ENCODE results near the gene ENOX1.

Gene ENOX1

GRCh38 chr13:43782686-43783085 lies 4.1 kb downstream of the ENOX1 start:
- Histone ChIP-seq H2AFZ (ENCODE audit: low read depth, low read length) (no peak overlapping the region), H3K4me3 (ENCODE audit: low read length) (no peak overlapping the region), H3K36me3 (ENCODE audit: insufficient read depth, low read length) (no peaks in the 10 kb centered on the region), H3K27me3 (ENCODE audit: insufficient read depth, low read length) (no peaks in the 10 kb centered on the region), H3K4me1 (ENCODE audit: insufficient read depth, low read length) (peaks cover 28% of the 10 kb centered on the region), H3K9me3 (ENCODE audit: low read length) (no peaks in the 10 kb centered on the region)

GRCh38 chr13:43780666-43781065 lies 6.1 kb downstream of the ENOX1 start:
- H3K36me3 ChIP-seq (ENCODE audit: insufficient read depth, low read length), result no peaks in the 10 kb centered on the region
- H3K27me3 ChIP-seq (ENCODE audit: insufficient read depth, low read length), result no peaks in the 10 kb centered on the region
- peaks cover 31% of the 10 kb centered on the region for H3K4me1 ChIP-seq (ENCODE audit: insufficient read depth, low read length)
- H3K9me3 ChIP-seq (ENCODE audit: low read length), result no peaks in the 10 kb centered on the region
- no peak overlapping the region for H2AFZ ChIP-seq (ENCODE audit: low read depth, low read length)
- H3K4me3 ChIP-seq (ENCODE audit: low read length), result no peak overlapping the region

- Histone ChIP-seq H3K4me3 (ENCODE audit: low read length) (no peak overlapping the region), H3K4me1 (ENCODE audit: insufficient read depth, low read length) (peaks cover 10% of the 10 kb centered on the region), H3K36me3 (ENCODE audit: insufficient read depth, low read length) (no peaks in the 10 kb centered on the region), H3K9me3 (ENCODE audit: low read length) (no peaks in the 10 kb centered on the region), H3K27me3 (ENCODE audit: insufficient read depth, low read length) (no peaks in the 10 kb centered on the region), H2AFZ (ENCODE audit: low read depth, low read length) (no peak overlapping the region)
Observed at GRCh38 chr13:43776501-43777079, 10.2 kb downstream of the ENOX1 start.

- Histone ChIP-seq H3K4me3 (ENCODE audit: low read length) (no peak overlapping the region), H3K4me1 (ENCODE audit: insufficient read depth, low read length) (peaks cover 10% of the 10 kb centered on the region), H3K9me3 (ENCODE audit: low read length) (no peaks in the 10 kb centered on the region), H3K36me3 (ENCODE audit: insufficient read depth, low read length) (no peaks in the 10 kb centered on the region), H2AFZ (ENCODE audit: low read depth, low read length) (no peak overlapping the region), H3K27me3 (ENCODE audit: insufficient read depth, low read length) (no peaks in the 10 kb centered on the region)
Observed at GRCh38 chr13:43776006-43776405, 10.8 kb downstream of the ENOX1 start.

GRCh38 chr13:43773602-43774001 lies 13.2 kb downstream of the ENOX1 start:
- Histone ChIP-seq H3K4me1 (ENCODE audit: insufficient read depth, low read length) (peaks cover 10% of the 10 kb centered on the region), H3K4me3 (ENCODE audit: low read length) (no peak overlapping the region), H3K36me3 (ENCODE audit: insufficient read depth, low read length) (no peaks in the 10 kb centered on the region), H3K27me3 (ENCODE audit: insufficient read depth, low read length) (no peaks in the 10 kb centered on the region), H2AFZ (ENCODE audit: low read depth, low read length) (no peak overlapping the region), H3K9me3 (ENCODE audit: low read length) (no peaks in the 10 kb centered on the region)

- Histone ChIP-seq H3K9me3 (ENCODE audit: low read length) (no peaks in the 10 kb centered on the region), H3K4me1 (ENCODE audit: insufficient read depth, low read length) (no peaks in the 10 kb centered on the region), H3K4me3 (ENCODE audit: low read length) (no peak overlapping the region), H3K36me3 (ENCODE audit: insufficient read depth, low read length) (no peaks in the 10 kb centered on the region), H2AFZ (ENCODE audit: low read depth, low read length) (no peak overlapping the region), H3K27me3 (ENCODE audit: insufficient read depth, low read length) (no peaks in the 10 kb centered on the region)
Observed at GRCh38 chr13:43770871-43771270, 15.9 kb downstream of the ENOX1 start.

- Histone ChIP-seq H3K4me1 (ENCODE audit: insufficient read depth, low read length) (no peaks in the 10 kb centered on the region), H3K4me3 (ENCODE audit: low read length) (no peak overlapping the region), H3K27me3 (ENCODE audit: insufficient read depth, low read length) (no peaks in the 10 kb centered on the region), H3K36me3 (ENCODE audit: insufficient read depth, low read length) (no peaks in the 10 kb centered on the region), H2AFZ (ENCODE audit: low read depth, low read length) (no peak overlapping the region), H3K9me3 (ENCODE audit: low read length) (no peaks in the 10 kb centered on the region)
Observed at GRCh38 chr13:43769529-43769928, 17.2 kb downstream of the ENOX1 start.

- H3K4me1 ChIP-seq (ENCODE audit: insufficient read depth, low read length), result no peaks in the 10 kb centered on the region
- no peaks in the 10 kb centered on the region for H3K9me3 ChIP-seq (ENCODE audit: low read length)
- no peaks in the 10 kb centered on the region for H3K36me3 ChIP-seq (ENCODE audit: insufficient read depth, low read length)
- no peak overlapping the region for H2AFZ ChIP-seq (ENCODE audit: low read depth, low read length)
- H3K27me3 ChIP-seq (ENCODE audit: insufficient read depth, low read length), result no peaks in the 10 kb centered on the region
- H3K4me3 ChIP-seq (ENCODE audit: low read length), result no peak overlapping the region
Observed at GRCh38 chr13:43767341-43767931, 19.3 kb downstream of the ENOX1 start.

GRCh38 chr13:43766725-43767124 lies 20.0 kb downstream of the ENOX1 start:
- no peaks in the 10 kb centered on the region for H3K27me3 ChIP-seq (ENCODE audit: insufficient read depth, low read length)
- H3K36me3 ChIP-seq (ENCODE audit: insufficient read depth, low read length), result no peaks in the 10 kb centered on the region
- H3K9me3 ChIP-seq (ENCODE audit: low read length), result no peaks in the 10 kb centered on the region
- H2AFZ ChIP-seq (ENCODE audit: low read depth, low read length), result no peak overlapping the region
- no peaks in the 10 kb centered on the region for H3K4me1 ChIP-seq (ENCODE audit: insufficient read depth, low read length)
- H3K4me3 ChIP-seq (ENCODE audit: low read length), result no peak overlapping the region

GRCh38 chr13:43764349-43764748 lies 22.4 kb downstream of the ENOX1 start:
- Histone ChIP-seq H3K4me1 (ENCODE audit: insufficient read depth, low read length) (no peaks in the 10 kb centered on the region), H3K27me3 (ENCODE audit: insufficient read depth, low read length) (no peaks in the 10 kb centered on the region), H3K36me3 (ENCODE audit: insufficient read depth, low read length) (no peaks in the 10 kb centered on the region), H2AFZ (ENCODE audit: low read depth, low read length) (no peak overlapping the region), H3K9me3 (ENCODE audit: low read length) (no peaks in the 10 kb centered on the region), H3K4me3 (ENCODE audit: low read length) (no peak overlapping the region)

GRCh38 chr13:43763143-43763759 lies 23.5 kb downstream of the ENOX1 start:
- no peak overlapping the region for H3K4me3 ChIP-seq (ENCODE audit: low read length)
- no peaks in the 10 kb centered on the region for H3K36me3 ChIP-seq (ENCODE audit: insufficient read depth, low read length)
- H3K9me3 ChIP-seq (ENCODE audit: low read length), result no peaks in the 10 kb centered on the region
- no peaks in the 10 kb centered on the region for H3K4me1 ChIP-seq (ENCODE audit: insufficient read depth, low read length)
- H3K27me3 ChIP-seq (ENCODE audit: insufficient read depth, low read length), result no peaks in the 10 kb centered on the region
- no peak overlapping the region for H2AFZ ChIP-seq (ENCODE audit: low read depth, low read length)

GRCh38 chr13:43761616-43762315 lies 25.0 kb downstream of the ENOX1 start:
- H3K27me3 ChIP-seq (ENCODE audit: insufficient read depth, low read length), result no peaks in the 10 kb centered on the region
- H3K4me3 ChIP-seq (ENCODE audit: low read length), result no peak overlapping the region
- H2AFZ ChIP-seq (ENCODE audit: low read depth, low read length), result no peak overlapping the region
- H3K4me1 ChIP-seq (ENCODE audit: insufficient read depth, low read length), result no peaks in the 10 kb centered on the region
- H3K36me3 ChIP-seq (ENCODE audit: insufficient read depth, low read length), result no peaks in the 10 kb centered on the region
- no peaks in the 10 kb centered on the region for H3K9me3 ChIP-seq (ENCODE audit: low read length)

GRCh38 chr13:43760257-43760656 lies 26.5 kb downstream of the ENOX1 start:
- H2AFZ ChIP-seq (ENCODE audit: low read depth, low read length), result no peak overlapping the region
- H3K36me3 ChIP-seq (ENCODE audit: insufficient read depth, low read length), result no peaks in the 10 kb centered on the region
- H3K9me3 ChIP-seq (ENCODE audit: low read length), result no peaks in the 10 kb centered on the region
- H3K4me1 ChIP-seq (ENCODE audit: insufficient read depth, low read length), result no peaks in the 10 kb centered on the region
- H3K27me3 ChIP-seq (ENCODE audit: insufficient read depth, low read length), result no peaks in the 10 kb centered on the region
- H3K4me3 ChIP-seq (ENCODE audit: low read length), result no peak overlapping the region

Measured in neuron (in vitro differentiated cells).